ENCODE results near the gene STMN3.
A peak's percentile ranks its signal among the peaks of the same experiment; 100 is the strongest.
"Not testable (repeated sequence)": the region's sequence is repeated elsewhere in the genome, so short reads cannot be mapped to it uniquely, and the experiment has no call there.

Gene STMN3

DNA sequence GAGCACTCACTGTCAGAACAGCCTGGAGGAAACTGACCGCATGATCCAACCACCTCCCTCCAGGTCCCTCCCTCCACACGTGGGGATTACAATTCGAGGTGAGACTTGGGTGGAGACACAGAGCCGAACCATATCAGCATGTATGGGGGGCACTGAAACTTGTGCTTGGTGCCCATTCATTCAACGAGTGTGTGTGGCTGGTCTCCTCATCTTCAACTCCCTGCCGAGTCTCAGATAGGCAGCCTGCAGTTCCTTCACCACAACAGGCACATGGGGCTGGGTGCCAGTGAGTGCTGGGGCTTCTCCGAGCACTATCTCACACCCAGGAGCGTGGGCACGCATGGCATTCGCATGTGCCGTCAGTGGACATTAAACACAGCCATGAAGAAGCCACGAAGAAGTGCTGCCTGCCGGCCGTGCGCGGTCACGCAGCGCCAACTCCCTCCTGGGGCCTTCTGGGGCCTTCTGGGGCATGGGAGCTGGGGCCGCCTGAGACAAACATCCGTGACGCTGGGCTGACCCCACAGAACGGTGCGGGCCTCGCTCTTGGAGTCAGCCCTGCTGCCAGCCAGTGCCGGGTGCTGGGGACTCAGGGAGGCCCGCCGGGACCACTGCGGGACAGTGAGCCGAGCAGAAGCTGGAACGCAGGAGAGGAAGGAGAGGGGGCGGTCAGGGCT lies 4.2 kb upstream of the STMN3 start:
- Histone ChIP-seq H3K27me3 (ENCODE audit: control insufficient read depth in 5 of 5, insufficient read depth in 4 of 5, low read length in 5 of 5) (peaks cover 0 to 12% (median 2%) of the 10 kb centered on the region in 5 donors), H3K27ac (ENCODE audit: low read depth, low read length) (peak overlapping the region; percentile 92), H3K9ac (ENCODE audit: low read length in 5 of 5) (peak overlapping the region in 4 of 5 donors; percentile 85 to 91 (median 90)), H3K4me1 (ENCODE audit: control insufficient read depth in 5 of 5, insufficient read depth in 5 of 5, low read length in 5 of 5) (peaks cover 6 to 40% (median 34%) of the 10 kb centered on the region in 5 donors), H3K4me3 (ENCODE audit: low read depth in 1 of 5, low read length in 5 of 5) (peak overlapping the region in 4 of 5 donors; percentile 78 to 86 (median 82)), H3K9me3 (ENCODE audit: control insufficient read depth in 5 of 5, low read length in 5 of 5) (no peaks in the 10 kb centered on the region), H3K36me3 (ENCODE audit: control insufficient read depth in 5 of 5, insufficient read depth in 5 of 5, low read length in 5 of 5) (peaks cover 0 to 21% (median 18%) of the 10 kb centered on the region in 5 donors)

DNA sequence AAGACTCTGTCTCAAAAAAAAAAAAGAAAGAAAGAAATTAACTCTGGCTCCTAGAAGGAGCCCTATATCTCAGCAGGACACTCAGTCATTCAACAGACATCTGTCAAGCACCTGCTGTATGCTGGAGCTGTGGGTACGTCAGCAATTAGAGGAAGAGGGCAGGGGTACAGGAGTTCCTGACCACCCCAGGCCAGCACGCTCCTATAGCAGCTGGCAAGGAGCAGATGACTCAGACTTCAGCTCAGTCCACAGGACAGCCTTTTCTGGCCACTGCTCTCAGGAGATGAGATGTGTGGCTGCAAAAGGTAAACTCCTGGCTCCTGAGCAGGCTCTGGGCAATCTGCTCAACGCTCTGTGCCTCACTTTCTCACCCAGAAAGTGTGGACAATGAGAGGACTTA lies 3.2 kb upstream of the STMN3 start:
- peaks cover 6 to 50% (median 41%) of the 10 kb centered on the region in 5 donors for H3K4me1 ChIP-seq (ENCODE audit: control insufficient read depth in 5 of 5, insufficient read depth in 5 of 5, low read length in 5 of 5)
- no peak overlapping the region for H3K4me3 ChIP-seq (ENCODE audit: low read depth in 1 of 5, low read length in 5 of 5)
- H3K9me3 ChIP-seq (ENCODE audit: control insufficient read depth in 5 of 5, low read length in 5 of 5) = no peaks in the 10 kb centered on the region
- H3K36me3 ChIP-seq (ENCODE audit: control insufficient read depth in 5 of 5, insufficient read depth in 5 of 5, low read length in 5 of 5) = peaks cover 0 to 12% (median 9%) of the 10 kb centered on the region in 5 donors
- H3K27ac ChIP-seq (ENCODE audit: low read depth, low read length) = no peak overlapping the region
- H3K27me3 ChIP-seq (ENCODE audit: control insufficient read depth in 5 of 5, insufficient read depth in 4 of 5, low read length in 5 of 5) = peaks cover 8 to 15% (median 11%) of the 10 kb centered on the region in 5 donors
- H3K9ac ChIP-seq (ENCODE audit: low read length in 5 of 5) = no peak overlapping the region

DNA sequence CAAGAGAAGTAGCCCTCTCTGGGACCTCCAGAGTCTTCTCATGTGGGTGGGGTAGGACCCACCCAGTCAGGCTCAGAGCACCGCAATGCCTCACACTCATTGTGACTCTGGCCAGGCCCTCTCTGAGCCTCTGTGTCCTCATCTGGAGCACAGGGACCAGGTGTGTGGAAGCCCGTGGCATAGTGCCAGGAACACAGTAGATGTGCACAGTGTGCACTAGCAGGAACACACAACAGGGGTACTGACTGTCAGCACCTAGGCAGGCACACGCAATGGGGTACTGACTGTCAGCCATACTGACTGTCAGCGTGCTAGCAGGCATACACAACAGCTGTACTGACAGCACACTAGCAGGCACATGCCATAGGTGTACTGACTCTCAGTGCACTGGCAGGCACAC lies 2.0 kb upstream of the STMN3 start:
- Histone ChIP-seq H3K4me3 (ENCODE audit: low read depth in 1 of 5, low read length in 5 of 5) (no peak overlapping the region), H3K36me3 (ENCODE audit: control insufficient read depth in 5 of 5, insufficient read depth in 5 of 5, low read length in 5 of 5) (peaks cover 0 to under 1% (median 0%) of the 10 kb centered on the region in 5 donors)

DNA sequence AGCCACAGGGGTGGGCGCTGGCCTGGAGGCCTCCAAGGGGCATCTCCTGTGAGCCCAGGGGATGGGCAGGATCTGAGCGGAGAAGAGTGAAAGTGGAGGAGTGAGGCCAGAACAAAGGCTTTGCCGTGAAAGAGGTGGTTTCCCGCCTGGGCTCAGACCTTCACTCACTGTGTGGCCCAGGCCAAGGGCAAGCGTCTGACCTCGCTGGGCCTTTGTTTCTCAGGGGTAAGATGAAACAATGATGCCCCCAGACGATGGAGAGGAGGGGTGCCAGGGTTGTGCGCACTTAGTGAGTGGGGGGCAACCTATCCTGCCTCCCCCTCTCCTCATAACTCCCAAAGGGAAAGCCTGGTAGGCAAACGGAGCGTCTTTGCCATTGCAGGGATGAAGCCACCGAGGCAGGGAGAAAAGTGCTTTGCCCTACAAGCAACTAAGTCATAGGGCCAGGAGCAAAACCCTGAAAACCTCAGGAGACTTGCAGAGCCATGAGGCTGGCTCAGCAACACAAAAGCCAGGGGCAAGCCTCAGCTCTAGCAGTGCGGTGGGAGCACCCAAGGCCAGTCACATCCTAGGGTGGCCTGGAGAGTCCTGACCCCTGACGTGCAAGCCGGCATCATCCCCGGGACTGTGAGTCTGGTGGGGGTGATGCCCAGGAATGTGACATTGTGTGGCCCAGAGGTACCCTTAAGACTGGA lies 897 bp upstream of the STMN3 start:
- H3K4me3 ChIP-seq (ENCODE audit: low read depth in 1 of 5, low read length in 5 of 5) = peak overlapping the region in 2 of 5 donors; percentile 9 to 43
- H3K9me3 ChIP-seq (ENCODE audit: control insufficient read depth in 5 of 5, low read length in 5 of 5) = no peaks in the 10 kb centered on the region
- peaks cover 3 to 43% (median 35%) of the 10 kb centered on the region in 5 donors for H3K4me1 ChIP-seq (ENCODE audit: control insufficient read depth in 5 of 5, insufficient read depth in 5 of 5, low read length in 5 of 5)
- no peak overlapping the region for H3K9ac ChIP-seq (ENCODE audit: low read length in 5 of 5)
- H3K27me3 ChIP-seq (ENCODE audit: control insufficient read depth in 5 of 5, insufficient read depth in 4 of 5, low read length in 5 of 5) = peaks cover 10 to 19% (median 16%) of the 10 kb centered on the region in 5 donors
- H3K36me3 ChIP-seq (ENCODE audit: control insufficient read depth in 5 of 5, insufficient read depth in 5 of 5, low read length in 5 of 5) = no peaks in the 10 kb centered on the region
- H3K27ac ChIP-seq (ENCODE audit: low read depth, low read length) = no peak overlapping the region

More for the DNA sequence above, 2.0 kb upstream of the STMN3 start:
- peaks cover 6 to 50% (median 41%) of the 10 kb centered on the region in 5 donors for H3K4me1 ChIP-seq (ENCODE audit: control insufficient read depth in 5 of 5, insufficient read depth in 5 of 5, low read length in 5 of 5)
- H3K9me3 ChIP-seq (ENCODE audit: control insufficient read depth in 5 of 5, low read length in 5 of 5) = no peaks in the 10 kb centered on the region
- no peak overlapping the region for H3K9ac ChIP-seq (ENCODE audit: low read length in 5 of 5)
- no peak overlapping the region for H3K27ac ChIP-seq (ENCODE audit: low read depth, low read length)
- H3K27me3 ChIP-seq (ENCODE audit: control insufficient read depth in 5 of 5, insufficient read depth in 4 of 5, low read length in 5 of 5) = peaks cover 10 to 19% (median 16%) of the 10 kb centered on the region in 5 donors

DNA sequence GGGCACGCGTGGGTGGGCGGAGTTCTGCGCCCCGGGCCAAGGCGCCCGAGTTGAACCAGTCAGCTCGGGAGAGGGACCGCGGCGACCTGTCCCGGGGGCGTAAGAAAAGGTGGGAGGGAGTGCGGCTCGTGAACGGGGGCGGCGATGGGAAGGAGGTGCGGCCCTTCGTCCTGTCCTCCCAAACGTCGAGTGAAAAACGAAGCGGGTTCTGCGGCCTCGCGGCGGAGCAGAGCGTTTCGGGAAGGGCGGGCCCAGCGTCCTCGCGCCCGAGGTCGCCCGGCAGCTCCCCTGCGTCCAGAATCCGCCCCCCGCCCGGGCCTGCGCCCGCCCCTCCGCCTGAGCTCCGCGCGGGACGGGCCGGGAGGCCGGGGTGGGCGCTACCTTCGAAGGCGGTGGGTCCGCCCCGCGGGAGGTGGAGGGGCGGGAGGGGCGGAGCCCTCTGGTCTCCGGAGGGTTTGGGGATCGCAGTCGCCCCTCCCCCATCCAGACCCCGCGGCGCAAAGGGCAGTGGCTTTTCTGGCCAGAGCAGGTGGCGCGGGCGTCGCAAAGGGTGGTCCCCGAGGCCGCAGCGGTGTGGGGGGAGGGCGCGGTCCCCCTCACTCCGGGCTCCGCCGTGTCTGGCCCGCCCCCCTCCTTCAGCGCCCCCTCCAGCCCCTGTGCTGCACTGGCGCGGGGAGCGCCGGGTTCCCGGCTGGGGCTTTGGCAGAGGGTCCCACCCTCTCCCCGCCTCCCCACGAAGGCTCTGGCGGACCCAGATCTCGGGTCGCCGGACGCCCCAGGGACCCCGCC lies 838 bp downstream of the STMN3 start:
- H3K36me3 ChIP-seq (ENCODE audit: control insufficient read depth in 5 of 5, insufficient read depth in 5 of 5, low read length in 5 of 5) = no peaks in the 10 kb centered on the region
- H3K27ac ChIP-seq (ENCODE audit: low read depth, low read length) = no peak overlapping the region
- H3K9me3 ChIP-seq (ENCODE audit: control insufficient read depth in 5 of 5, low read length in 5 of 5) = no peaks in the 10 kb centered on the region
- peaks cover 0 to 30% (median 22%) of the 10 kb centered on the region in 5 donors for H3K4me1 ChIP-seq (ENCODE audit: control insufficient read depth in 5 of 5, insufficient read depth in 5 of 5, low read length in 5 of 5)
- peak overlapping the region in 4 of 5 donors; percentile 47 to 60 (median 54) for H3K4me3 ChIP-seq (ENCODE audit: low read depth in 1 of 5, low read length in 5 of 5)
- no peak overlapping the region for H3K9ac ChIP-seq (ENCODE audit: low read length in 5 of 5)
- peaks cover 10 to 19% (median 16%) of the 10 kb centered on the region in 5 donors for H3K27me3 ChIP-seq (ENCODE audit: control insufficient read depth in 5 of 5, insufficient read depth in 4 of 5, low read length in 5 of 5)

DNA sequence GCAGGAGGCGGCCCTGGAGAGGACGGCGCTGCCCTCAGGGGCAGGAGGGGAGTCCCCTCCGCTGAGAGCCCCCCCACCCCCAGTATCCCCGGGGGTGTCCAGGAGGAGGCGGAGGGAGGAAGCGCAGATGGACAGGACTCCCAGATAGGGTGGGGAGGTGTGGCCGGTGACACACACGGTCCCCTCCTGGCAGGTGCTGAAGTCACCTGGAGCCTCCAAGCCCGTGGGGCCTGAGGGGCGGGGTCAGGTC lies 1.4 kb downstream of the STMN3 start:
- Histone ChIP-seq H3K9ac (ENCODE audit: low read length in 5 of 5) (no peak overlapping the region), H3K36me3 (ENCODE audit: control insufficient read depth in 5 of 5, insufficient read depth in 5 of 5, low read length in 5 of 5) (no peaks in the 10 kb centered on the region), H3K27ac (ENCODE audit: low read depth, low read length) (no peak overlapping the region), H3K4me3 (ENCODE audit: low read depth in 1 of 5, low read length in 5 of 5) (peak overlapping the region in 3 of 5 donors; percentile 47 to 60 (median 54)), H3K4me1 (ENCODE audit: control insufficient read depth in 5 of 5, insufficient read depth in 5 of 5, low read length in 5 of 5) (peaks cover 0 to 26% (median 17%) of the 10 kb centered on the region in 5 donors), H3K27me3 (ENCODE audit: control insufficient read depth in 5 of 5, insufficient read depth in 4 of 5, low read length in 5 of 5) (peaks cover 10 to 19% (median 16%) of the 10 kb centered on the region in 5 donors), H3K9me3 (ENCODE audit: control insufficient read depth in 5 of 5, low read length in 5 of 5) (no peaks in the 10 kb centered on the region)

DNA sequence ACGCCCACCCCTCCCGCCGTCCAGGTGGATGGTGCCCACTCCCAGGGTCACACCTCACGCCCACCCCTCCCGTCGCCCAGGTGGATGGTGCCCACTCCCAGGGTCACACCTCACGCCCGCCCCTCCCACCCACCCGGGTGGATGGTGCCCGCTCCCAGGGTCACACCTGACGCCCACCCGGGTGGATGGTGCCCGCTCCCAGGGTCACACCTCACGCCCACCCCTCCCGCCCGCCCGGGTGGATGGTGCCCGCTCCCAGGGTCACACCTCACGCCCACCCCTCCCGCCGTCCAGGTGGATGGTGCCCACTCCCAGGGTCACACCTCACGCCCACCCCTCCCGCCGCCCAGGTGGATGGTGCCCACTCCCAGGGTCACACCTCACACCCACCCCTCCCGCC lies 2.7 kb downstream of the STMN3 start:
- peaks cover 10 to 19% (median 16%) of the 10 kb centered on the region in 5 donors for H3K27me3 ChIP-seq (ENCODE audit: control insufficient read depth in 5 of 5, insufficient read depth in 4 of 5, low read length in 5 of 5)

DNA sequence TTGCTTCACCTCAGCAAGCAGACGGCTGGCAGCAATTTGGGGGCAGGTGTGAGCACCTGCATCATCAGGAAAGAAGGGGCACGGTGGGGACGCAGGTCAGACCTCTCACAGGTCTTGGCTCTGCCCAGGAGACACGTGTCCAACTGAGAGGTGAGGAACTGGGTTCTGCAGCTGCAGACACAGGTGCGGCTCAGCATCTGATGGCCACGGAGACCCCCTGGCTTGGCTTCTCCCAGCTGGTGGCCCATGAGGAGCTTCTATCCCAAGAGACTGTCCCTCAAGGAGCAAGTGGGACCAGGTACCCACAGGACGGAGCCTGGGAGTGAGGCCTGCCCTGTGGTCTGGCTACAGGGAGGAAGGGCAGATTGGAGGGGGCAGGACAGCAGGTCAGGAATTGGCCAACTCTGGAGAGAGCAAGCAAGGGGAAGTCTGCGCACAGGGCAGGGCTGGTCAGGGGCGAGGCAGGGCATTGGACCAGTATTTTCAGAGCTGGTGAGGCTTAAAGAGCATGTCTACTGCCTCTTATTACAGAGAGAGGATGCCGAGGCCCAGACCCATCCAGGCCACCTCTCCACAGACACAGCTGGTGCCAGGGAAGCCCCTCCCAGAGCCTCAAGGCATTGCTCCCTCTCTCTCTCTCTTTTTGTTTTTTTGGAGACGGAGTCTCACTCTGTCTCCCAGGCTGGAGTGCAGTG lies 4.2 kb downstream of the STMN3 start:
- Histone ChIP-seq H3K27me3 (ENCODE audit: control insufficient read depth in 5 of 5, insufficient read depth in 4 of 5, low read length in 5 of 5) (peaks cover 9 to 18% (median 11%) of the 10 kb centered on the region in 5 donors), H3K4me3 (ENCODE audit: low read depth in 1 of 5, low read length in 5 of 5) (no peak overlapping the region), H3K9me3 (ENCODE audit: control insufficient read depth in 5 of 5, low read length in 5 of 5) (no peaks in the 10 kb centered on the region), H3K36me3 (ENCODE audit: control insufficient read depth in 5 of 5, insufficient read depth in 5 of 5, low read length in 5 of 5) (no peaks in the 10 kb centered on the region), H3K27ac (ENCODE audit: low read depth, low read length) (no peak overlapping the region), H3K9ac (ENCODE audit: low read length in 5 of 5) (no peak overlapping the region), H3K4me1 (ENCODE audit: control insufficient read depth in 5 of 5, insufficient read depth in 5 of 5, low read length in 5 of 5) (peaks cover 0 to 24% (median 15%) of the 10 kb centered on the region in 5 donors)

More for the DNA sequence above, 2.7 kb downstream of the STMN3 start:
- not testable (repeated sequence) for H3K27ac ChIP-seq (ENCODE audit: low read depth, low read length); H3K4me3 ChIP-seq (ENCODE audit: low read depth in 1 of 5, low read length in 5 of 5); H3K9me3 ChIP-seq (ENCODE audit: control insufficient read depth in 5 of 5, low read length in 5 of 5); H3K9ac ChIP-seq (ENCODE audit: low read length in 5 of 5); H3K36me3 ChIP-seq (ENCODE audit: control insufficient read depth in 5 of 5, insufficient read depth in 5 of 5, low read length in 5 of 5)
- H3K4me1 ChIP-seq (ENCODE audit: control insufficient read depth in 5 of 5, insufficient read depth in 5 of 5, low read length in 5 of 5) = peaks cover 0 to 26% (median 17%) of the 10 kb centered on the region in 5 donors

DNA sequence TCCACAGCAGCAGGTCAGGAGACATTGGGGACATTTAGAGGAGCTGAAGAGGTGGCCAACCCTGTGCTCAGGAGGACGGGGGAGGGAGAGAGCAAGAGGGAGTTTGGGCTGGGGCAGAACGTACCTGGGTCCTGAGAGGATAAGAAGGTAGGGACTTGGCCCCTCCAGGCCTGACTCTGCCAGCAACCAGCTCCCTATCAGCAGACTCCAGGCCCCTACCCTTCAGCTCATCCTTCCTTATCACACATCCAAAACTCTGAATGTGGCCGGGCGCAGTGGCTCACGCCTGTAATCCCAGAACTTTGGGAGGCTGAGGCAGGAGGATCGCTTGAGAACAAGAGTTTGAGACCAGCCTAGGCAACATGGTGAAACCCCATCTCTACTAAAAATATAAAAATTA lies 5.0 kb downstream of the STMN3 start:
- H3K36me3 ChIP-seq (ENCODE audit: control insufficient read depth in 5 of 5, insufficient read depth in 5 of 5, low read length in 5 of 5) = peaks cover 0 to 4% (median 0%) of the 10 kb centered on the region in 5 donors
- no peaks in the 10 kb centered on the region for H3K9me3 ChIP-seq (ENCODE audit: control insufficient read depth in 5 of 5, low read length in 5 of 5)
- peaks cover 0 to 18% (median 10%) of the 10 kb centered on the region in 5 donors for H3K4me1 ChIP-seq (ENCODE audit: control insufficient read depth in 5 of 5, insufficient read depth in 5 of 5, low read length in 5 of 5)
- no peak overlapping the region for H3K27ac ChIP-seq (ENCODE audit: low read depth, low read length)
- H3K4me3 ChIP-seq (ENCODE audit: low read depth in 1 of 5, low read length in 5 of 5) = no peak overlapping the region
- H3K9ac ChIP-seq (ENCODE audit: low read length in 5 of 5) = no peak overlapping the region
- peaks cover 9 to 19% (median 10%) of the 10 kb centered on the region in 5 donors for H3K27me3 ChIP-seq (ENCODE audit: control insufficient read depth in 5 of 5, insufficient read depth in 4 of 5, low read length in 5 of 5)

Measured in subcutaneous abdominal adipose tissue (tissue), 5 donors.